Kidney epithelial cell (primary cell): ENCODE measurements around the gene COG4. TPM values are rescaled to one million over a fixed set of nuclear protein-coding genes. Genes with fewer than 3 reads are reported as not detected.

Source experiments
- DNase-seq: peaks from one replicate; pipeline ENCODE4 v3.0.0-alpha.2; 2010; ENCODE audit warnings: low read depth
- H3K27me3 ChIP-seq: 2 replicates; pipeline ENCODE4 v1.6.0; 2011; ENCODE audit warnings: low read length; ENCODE audit not compliant: control insufficient read depth, insufficient read depth
- H3K36me3 ChIP-seq: 2 replicates; pipeline ENCODE4 v1.5.1; 2011; ENCODE audit warnings: low read length; ENCODE audit not compliant: control insufficient read depth, insufficient read depth
- H3K4me3 ChIP-seq: 2 replicates; pipeline ENCODE4 v1.5.1; 2011; ENCODE audit warnings: low read depth, mild to moderate bottlenecking, control low read depth, low read length
- total RNA-seq: library from RNA; depleted of rRNA; stranded (reverse); fragments of >200 nt; gene quantifications from 2 replicates; pipeline ENCODE4 v1.2.3, GENCODE V29; 2015
- TF ChIP-seq, protein P1 (sequence below): IDR thresholded peaks from 2 replicates; pipeline ENCODE4 v1.5.1; 2011; ENCODE audit warnings: mild to moderate bottlenecking, moderate library complexity, low read length, control low read depth, inconsistent platforms; ENCODE audit not compliant: insufficient read depth, poor library complexity, severe bottlenecking

Gene COG4
- total RNA-seq, 1 donor from 2014 or later: 46.4 TPM

DNA sequence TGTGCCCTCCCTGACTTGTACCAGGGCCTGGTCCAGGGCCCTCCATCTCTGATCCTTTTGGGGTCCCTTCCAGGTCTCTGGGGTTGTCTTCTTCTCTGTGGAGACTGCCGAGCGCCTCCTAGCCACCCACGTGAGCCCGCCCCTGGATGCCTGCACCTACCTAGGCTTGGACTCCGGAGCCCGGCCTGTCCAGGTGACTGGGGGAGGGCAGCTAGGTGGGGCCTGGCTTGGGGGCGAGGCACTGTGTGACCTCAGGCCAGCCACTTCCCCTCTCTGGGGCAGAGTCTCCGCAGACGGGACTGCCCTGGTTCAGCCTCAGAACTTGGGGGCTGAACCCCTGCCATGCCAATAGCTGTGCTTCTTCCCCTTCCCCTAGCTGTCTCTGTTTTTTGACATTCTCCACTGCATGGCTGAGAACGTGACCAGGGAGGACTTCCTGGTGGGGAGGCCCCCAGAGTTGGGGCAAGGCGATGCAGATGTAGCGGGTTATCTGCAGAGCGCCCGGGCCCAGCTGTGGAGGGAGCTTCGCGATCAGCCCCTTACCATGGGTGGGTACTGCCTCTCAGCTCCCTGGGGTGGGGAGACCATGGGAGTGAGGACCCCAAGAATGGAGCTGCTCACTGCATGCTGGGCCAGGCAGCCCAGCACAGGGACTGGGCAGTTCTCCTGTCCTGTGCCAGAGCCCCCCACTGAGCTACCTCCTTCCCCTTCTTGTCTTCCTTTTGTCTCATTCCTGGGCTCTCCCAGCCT lies 54.4 kb downstream of the COG4 start:
- H3K4me3 ChIP-seq: no peak overlapping the region
- H3K27me3 ChIP-seq: no peaks in the 10 kb centered on the region
- DNase-seq: no peak
- no peaks in the 10 kb centered on the region for H3K36me3 ChIP-seq
- TF ChIP-seq, protein P1, sequence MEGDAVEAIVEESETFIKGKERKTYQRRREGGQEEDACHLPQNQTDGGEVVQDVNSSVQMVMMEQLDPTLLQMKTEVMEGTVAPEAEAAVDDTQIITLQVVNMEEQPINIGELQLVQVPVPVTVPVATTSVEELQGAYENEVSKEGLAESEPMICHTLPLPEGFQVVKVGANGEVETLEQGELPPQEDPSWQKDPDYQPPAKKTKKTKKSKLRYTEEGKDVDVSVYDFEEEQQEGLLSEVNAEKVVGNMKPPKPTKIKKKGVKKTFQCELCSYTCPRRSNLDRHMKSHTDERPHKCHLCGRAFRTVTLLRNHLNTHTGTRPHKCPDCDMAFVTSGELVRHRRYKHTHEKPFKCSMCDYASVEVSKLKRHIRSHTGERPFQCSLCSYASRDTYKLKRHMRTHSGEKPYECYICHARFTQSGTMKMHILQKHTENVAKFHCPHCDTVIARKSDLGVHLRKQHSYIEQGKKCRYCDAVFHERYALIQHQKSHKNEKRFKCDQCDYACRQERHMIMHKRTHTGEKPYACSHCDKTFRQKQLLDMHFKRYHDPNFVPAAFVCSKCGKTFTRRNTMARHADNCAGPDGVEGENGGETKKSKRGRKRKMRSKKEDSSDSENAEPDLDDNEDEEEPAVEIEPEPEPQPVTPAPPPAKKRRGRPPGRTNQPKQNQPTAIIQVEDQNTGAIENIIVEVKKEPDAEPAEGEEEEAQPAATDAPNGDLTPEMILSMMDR: no peak

- no peaks in the 10 kb centered on the region for H3K36me3 ChIP-seq
- H3K4me3 ChIP-seq: no peak overlapping the region
- TF ChIP-seq, protein P1: no peak
- no peak for DNase-seq
- no peaks in the 10 kb centered on the region for H3K27me3 ChIP-seq
These were observed 55.7 kb downstream of the COG4 start for GRCh38 chr16:70467608-70468007.

DNA sequence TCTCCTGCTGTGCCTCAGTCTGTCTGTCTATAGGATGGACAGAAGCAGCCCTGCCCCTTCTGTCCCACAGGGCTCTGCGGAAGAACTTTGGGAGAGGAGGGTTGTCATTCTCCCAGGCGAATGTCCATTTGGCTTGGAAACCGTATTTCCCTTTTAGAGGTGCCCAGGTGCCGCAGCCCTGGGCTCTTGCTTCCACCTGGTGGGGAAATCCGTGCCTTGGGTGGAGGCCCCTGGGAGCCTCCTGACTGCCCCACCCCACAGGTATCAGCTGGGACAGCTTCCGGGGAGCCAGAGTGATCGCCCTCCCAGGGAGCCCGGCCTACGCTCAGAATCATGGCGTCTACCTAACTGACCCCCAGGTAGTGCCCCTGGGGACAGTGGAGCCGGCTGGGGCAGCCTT lies 56.2 kb downstream of the COG4 start:
- no peak for DNase-seq
- TF ChIP-seq, protein P1: no peak
- no peak overlapping the region for H3K4me3 ChIP-seq
- H3K36me3 ChIP-seq: no peaks in the 10 kb centered on the region
- no peaks in the 10 kb centered on the region for H3K27me3 ChIP-seq

GRCh38 chr16:70466805-70467076 lies 56.6 kb downstream of the COG4 start:
- no peak for DNase-seq
- Histone ChIP-seq H3K27me3 (no peaks in the 10 kb centered on the region), H3K36me3 (no peaks in the 10 kb centered on the region), H3K4me3 (no peak overlapping the region)
- TF ChIP-seq, protein P1: no peak

- Histone ChIP-seq H3K27me3 (no peaks in the 10 kb centered on the region), H3K4me3 (no peak overlapping the region), H3K36me3 (no peaks in the 10 kb centered on the region)
- DNase-seq: no peak
- TF ChIP-seq, protein P1: no peak
These were observed 57.2 kb downstream of the COG4 start for GRCh38 chr16:70465999-70466804.

DNA sequence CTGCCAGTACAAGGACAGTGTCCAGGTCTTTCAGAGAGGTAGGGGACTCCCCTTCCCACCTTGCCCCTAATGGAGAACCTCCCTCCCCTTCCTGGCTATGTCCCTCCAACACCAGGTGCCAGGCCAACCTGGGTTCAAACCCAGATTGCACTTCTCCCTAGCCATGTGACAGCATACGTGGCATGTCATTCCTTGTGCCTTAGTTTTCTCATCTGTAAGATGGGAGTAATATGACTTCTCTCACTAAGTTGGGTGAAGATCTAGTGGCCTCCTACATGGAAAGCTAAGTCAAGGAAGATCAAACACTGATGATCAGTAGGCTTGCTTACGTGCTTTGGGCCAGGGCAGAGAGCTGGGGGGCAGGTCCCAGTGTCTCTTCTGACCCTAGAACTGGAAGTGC lies 60.1 kb downstream of the COG4 start:
- H3K36me3 ChIP-seq: no peaks in the 10 kb centered on the region
- no peak overlapping the region for H3K4me3 ChIP-seq
- DNase-seq: no peak
- no peaks in the 10 kb centered on the region for H3K27me3 ChIP-seq
- TF ChIP-seq, protein P1: no peak
